ENCODE results near the gene PCNP. TPM values are rescaled to one million over a fixed set of nuclear protein-coding genes. Genes with fewer than 3 reads are reported as not detected.

The PCNP gene
- total RNA-seq, 1 experiment from 2014 or later = 165 TPM

GRCh38 chr3:101532783-101533602 lies 41.0 kb upstream of the PCNP start:
- TF ChIP-seq REST (IDR thresholded peaks at IDR 0.05; ENCODE audit: insufficient read depth in 1 of 2, low read depth in 2 of 2, low read length in 1 of 2) (no peak), POLR2AphosphoS5 (IDR thresholded peaks at IDR 0.05; ENCODE audit: low read depth, low read length) (no peak), TCF7L2 (IDR thresholded peaks at IDR 0.05; ENCODE audit: low read depth, low read length) (no peak), SIN3A (IDR thresholded peaks at IDR 0.05; ENCODE audit: borderline replicate concordance, insufficient read depth, low read depth, low read length) (no peak), CTCF (IDR thresholded peaks at IDR 0.05) (no peak)

GRCh38 chr3:101533603-101533968 lies 40.4 kb upstream of the PCNP start:
- DNase-seq (ENCODE audit: low read depth, low spot score) = no peak
- peaks cover 5% of the 10 kb centered on the region; the same call in 1 of the 2 replicates for H3K27me3 ChIP-seq (ENCODE audit: control insufficient read depth, insufficient read depth, low read length)
- TF ChIP-seq TCF7L2 (IDR thresholded peaks at IDR 0.05; ENCODE audit: low read depth, low read length) (no peak), REST (IDR thresholded peaks at IDR 0.05; ENCODE audit: insufficient read depth in 1 of 2, low read depth in 2 of 2, low read length in 1 of 2) (no peak)
- intact Hi-C loops (cut with micrococcal nuclease; ENCODE audit: unreplicated experiment) = no loop called here
- no TSS peak for BruUV-seq (replicated peaks)
- ChIA-PET POLR2A (interaction anchor here (0.5 kb wide), 1 partner anchor 9 kb away, joined by 7 read pairs; no protein-coding TSS in a partner anchor), CTCF (no interaction called here)
- no peaks in the 10 kb centered on the region for H3K36me3 ChIP-seq (ENCODE audit: control insufficient read depth, insufficient read depth, low read length)
- ATAC-seq = no peak
- no peak overlapping the region for H3K4me3 ChIP-seq (ENCODE audit: low read depth in 2 of 2, low read length in 2 of 2)
- H3K9me3 ChIP-seq (ENCODE audit: control insufficient read depth, insufficient read depth, low read depth, low read length) = no peaks in the 10 kb centered on the region
- no peaks in the 10 kb centered on the region for H3K4me1 ChIP-seq (ENCODE audit: control insufficient read depth, insufficient read depth, low read length)
- in situ Hi-C loops (cut with HindIII; ENCODE audit: low pct_unique_long_range_greater_than_20kb, low sequenced_read_pairs) = no loop called here
- H3K27ac ChIP-seq (ENCODE audit: low read length) = no peak overlapping the region

More at GRCh38 chr3:101532783-101533602, 41.0 kb upstream of the PCNP start:
- no peaks in the 10 kb centered on the region for H3K4me1 ChIP-seq (ENCODE audit: control insufficient read depth, insufficient read depth, low read length)
- H3K27me3 ChIP-seq (ENCODE audit: control insufficient read depth, insufficient read depth, low read length) = peaks cover 5% of the 10 kb centered on the region; the same call in 1 of the 2 replicates
- no peaks in the 10 kb centered on the region for H3K36me3 ChIP-seq (ENCODE audit: control insufficient read depth, insufficient read depth, low read length)
- no TSS peak for BruUV-seq (replicated peaks)
- intact Hi-C loops (cut with micrococcal nuclease; ENCODE audit: unreplicated experiment) (no loop called here), in situ Hi-C loops (cut with HindIII; ENCODE audit: low pct_unique_long_range_greater_than_20kb, low sequenced_read_pairs) (no loop called here)
- no peaks in the 10 kb centered on the region for H3K9me3 ChIP-seq (ENCODE audit: control insufficient read depth, insufficient read depth, low read depth, low read length)
- no peak overlapping the region for H3K27ac ChIP-seq (ENCODE audit: low read length)
- CTCF ChIA-PET = no interaction called here
- no peak overlapping the region for H3K4me3 ChIP-seq (ENCODE audit: low read depth in 2 of 2, low read length in 2 of 2)
- no peak for DNase-seq (ENCODE audit: low read depth, low spot score)
- no peak for ATAC-seq
- POLR2A ChIA-PET = interaction anchor here (0.5 kb wide), 1 partner anchor 9 kb away, joined by 7 read pairs; no protein-coding TSS in a partner anchor
